ENCODE data around the gene OR2H2.

The OR2H2 gene

GRCh38 chr6:29629571-29629970 lies 44.6 kb downstream of the OR2H2 start:
- no peak for DNase-seq (ENCODE audit: low read depth in 2 of 2)

GRCh38 chr6:29630315-29630714 lies 45.4 kb downstream of the OR2H2 start:
- DNase-seq (ENCODE audit: low read depth in 2 of 2): no peak

GRCh38 chr6:29631209-29631810 lies 46.4 kb downstream of the OR2H2 start:
- no peak for DNase-seq (ENCODE audit: low read depth in 2 of 2)

- peak; percentile 24 to 27 for DNase-seq (ENCODE audit: low read depth in 2 of 2)
These were observed 47.2 kb downstream of the OR2H2 start for GRCh38 chr6:29631860-29632731.

GRCh38 chr6:29632789-29633533 lies 48.0 kb downstream of the OR2H2 start, which contains the start of gene GABBR1:
GABBR1 (minus strand) TSS chr6:29633183; CDS start chr6:29632385, 798 bp downstream.
- DNase-seq (ENCODE audit: low read depth in 2 of 2): peak; percentile 58 to 72

- DNase-seq (ENCODE audit: low read depth in 2 of 2): no peak
These were observed 48.6 kb downstream of the OR2H2 start for GRCh38 chr6:29633534-29633905.

- no peak for DNase-seq (ENCODE audit: low read depth in 2 of 2)
These were observed 52.3 kb downstream of the OR2H2 start for GRCh38 chr6:29637247-29637646.

All from stimulated activated CD4-positive, alpha-beta T cell treated with anti-CD3 and anti-CD28 coated beads, Interleukin-4, amount 100 ng/mL, for 48 hours (primary cell).